ENCODE measurements around the gene QRICH2.
"Not testable (repeated sequence)": the region's sequence is repeated elsewhere in the genome, so short reads cannot be mapped to it uniquely, and the experiment has no call there.

QRICH2 gene

DNA sequence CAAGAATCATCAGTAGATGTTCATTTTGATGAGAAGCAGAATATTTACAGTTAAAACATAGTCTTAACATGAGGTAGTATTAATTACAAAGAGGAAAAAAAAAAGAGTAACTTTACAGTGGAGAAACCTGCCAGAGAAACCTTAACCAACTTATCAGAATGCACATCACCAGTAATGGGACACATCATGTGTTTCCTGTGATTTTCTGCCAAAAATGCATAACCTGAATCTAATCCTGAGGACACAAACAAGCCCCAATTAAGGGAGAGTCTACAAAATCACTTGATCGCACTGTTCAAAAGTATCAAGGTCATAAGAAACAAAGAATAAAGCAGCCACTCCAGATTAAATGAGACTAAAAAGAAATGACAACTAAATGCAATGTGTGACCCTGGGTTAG lies 18.2 kb upstream of the QRICH2 start:
- no peak for DNase-seq (ENCODE audit: low spot score)

DNA sequence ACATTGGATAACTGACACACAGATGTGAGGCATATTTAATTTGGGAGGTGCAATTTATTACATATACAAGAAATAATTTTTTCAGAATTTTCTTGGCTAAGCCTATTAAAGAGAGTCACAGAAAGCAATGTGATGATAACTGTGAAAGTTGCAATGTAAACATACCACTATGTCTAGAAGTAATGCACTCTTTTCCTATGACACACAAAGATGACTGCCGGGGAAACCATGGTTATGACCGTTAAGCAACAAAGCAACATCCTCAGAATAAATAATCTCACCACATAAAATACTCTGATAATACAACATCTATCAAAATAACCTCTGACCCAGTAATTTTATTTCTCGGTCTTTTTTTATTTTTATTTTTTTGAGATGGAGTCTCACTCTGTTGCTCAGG lies 10.5 kb upstream of the QRICH2 start:
- DNase-seq (ENCODE audit: low spot score): no peak

DNA sequence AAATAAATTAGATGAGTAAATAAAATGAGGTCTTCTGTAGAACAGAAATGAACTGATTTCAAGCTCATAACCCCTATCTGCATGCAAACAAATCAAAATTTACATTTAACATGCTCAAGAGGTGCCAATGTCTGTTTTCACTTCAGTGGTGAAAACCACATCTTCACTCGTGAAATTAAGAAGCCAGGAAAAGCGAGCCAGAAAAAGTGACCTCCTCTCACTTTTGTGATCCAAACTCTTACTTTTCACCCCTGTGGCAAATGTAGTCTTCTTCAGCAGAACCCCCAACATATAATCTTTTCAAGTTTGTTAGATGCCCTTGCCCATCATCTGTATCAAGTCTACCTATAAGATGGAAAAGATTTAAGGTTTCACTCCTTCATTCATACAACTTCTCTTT lies 9.5 kb upstream of the QRICH2 start:
- no peak for DNase-seq (ENCODE audit: low spot score)

DNA sequence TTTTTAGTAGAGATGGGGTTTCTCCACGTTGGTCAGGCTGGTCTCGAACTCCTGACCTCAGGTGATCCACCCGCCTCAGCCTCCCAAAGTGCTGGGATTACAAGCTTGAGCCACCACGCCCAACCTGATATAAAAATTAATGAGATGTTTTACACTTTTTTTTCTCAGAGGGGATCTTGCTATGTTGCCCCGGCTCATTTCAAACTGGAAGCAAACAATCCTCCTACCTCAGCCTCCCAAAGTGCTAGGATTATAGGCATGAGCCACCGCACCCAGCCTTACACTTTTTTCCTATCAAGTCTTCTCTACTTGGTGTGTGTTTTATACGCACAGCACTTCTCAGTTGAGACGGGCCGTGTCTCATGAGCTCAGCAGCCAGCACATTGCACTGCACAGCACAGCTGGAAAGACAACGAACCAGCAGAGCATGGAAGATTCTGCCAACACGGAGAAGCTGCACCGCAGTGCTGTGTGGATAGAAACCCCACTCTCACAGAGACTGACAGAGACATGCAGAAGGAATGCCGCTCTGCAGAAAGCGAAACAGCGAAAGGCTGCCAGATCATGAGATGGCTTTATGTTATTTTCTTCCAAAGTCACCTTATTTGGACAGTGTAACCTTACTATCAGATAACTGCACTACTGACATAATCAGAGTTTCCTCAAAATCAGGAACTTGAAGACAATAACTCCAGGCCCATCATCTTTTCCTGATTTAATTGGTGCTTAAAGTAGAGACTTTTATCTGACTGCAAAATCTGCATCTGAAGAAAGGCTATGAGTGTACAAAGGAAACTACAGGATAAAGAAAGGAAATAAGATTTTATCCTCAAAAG lies 6.5 kb upstream of the QRICH2 start:
- no peak for DNase-seq (ENCODE audit: low spot score)

DNA sequence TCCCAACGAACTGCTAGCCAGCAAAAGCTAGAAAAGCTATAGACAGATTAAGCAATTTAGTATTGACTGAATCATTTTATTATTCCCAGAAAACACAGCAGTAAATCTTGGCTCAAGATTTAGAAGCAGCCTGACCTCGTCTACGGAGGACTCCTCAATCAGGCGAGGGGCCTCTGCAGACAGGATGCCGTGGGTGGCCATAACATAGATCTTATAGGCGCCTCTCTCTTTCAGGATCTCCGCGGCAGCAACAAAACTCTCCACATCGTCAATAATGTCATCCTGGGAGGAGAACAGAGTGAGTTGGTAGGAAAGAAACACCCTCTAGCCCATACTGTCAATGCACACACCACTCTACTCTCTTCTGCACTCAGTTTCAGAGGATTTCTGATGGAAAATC lies 4.7 kb upstream of the QRICH2 start:
- DNase-seq (ENCODE audit: low spot score): no peak

DNA sequence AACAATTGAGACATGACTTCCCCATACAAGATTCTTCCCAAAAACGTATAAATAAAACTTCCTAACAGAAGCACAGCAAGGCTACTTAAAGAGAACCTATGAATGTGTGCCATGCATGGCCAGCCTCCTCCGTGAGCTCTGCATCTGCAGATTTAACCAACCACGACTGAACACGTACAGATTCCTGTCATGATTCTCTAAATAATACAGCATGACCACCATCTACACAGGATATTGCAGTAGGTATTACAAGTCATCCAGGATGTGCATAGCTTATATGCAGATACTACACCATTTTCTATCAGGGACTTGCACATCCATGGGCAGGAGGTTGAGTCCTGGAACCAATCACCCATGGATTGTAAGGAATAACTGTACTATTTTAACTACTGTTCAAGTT lies 1.4 kb upstream of the QRICH2 start:
- DNase-seq (ENCODE audit: low spot score): no peak

DNA sequence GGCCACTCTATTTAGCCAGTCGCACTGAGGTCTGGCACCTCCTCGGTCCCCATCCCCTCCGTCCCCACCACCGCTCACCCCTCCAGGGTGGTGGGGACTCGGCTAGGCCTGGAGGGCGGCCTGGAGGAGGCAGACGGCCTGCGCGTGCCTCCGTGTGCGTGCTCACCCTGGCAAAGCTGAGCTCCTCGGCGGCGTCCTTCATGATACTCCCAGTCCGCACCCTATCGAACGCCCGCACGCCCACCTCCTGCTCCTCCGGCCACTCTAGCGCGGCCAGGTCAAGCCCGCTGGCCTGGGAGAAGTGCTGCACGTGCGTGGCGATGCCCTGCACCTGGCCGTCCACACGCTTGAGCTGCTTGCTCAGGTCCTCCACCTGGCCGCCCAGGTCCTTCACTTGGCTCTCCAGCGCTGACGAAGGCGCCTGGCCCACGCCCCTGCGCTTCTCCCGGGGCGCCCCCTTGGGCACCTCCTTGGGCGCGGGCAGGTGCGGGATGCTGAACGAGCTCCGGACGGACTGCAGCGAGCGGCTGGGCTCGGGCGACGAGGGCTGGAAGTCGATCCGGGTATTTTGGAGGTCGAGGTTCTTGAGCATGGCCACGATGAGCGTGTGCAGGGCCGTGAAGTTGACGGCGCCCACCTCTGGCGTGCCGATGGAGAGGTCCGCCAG lies 644 bp downstream of the QRICH2 start:
- no peak for DNase-seq (ENCODE audit: low spot score)

DNA sequence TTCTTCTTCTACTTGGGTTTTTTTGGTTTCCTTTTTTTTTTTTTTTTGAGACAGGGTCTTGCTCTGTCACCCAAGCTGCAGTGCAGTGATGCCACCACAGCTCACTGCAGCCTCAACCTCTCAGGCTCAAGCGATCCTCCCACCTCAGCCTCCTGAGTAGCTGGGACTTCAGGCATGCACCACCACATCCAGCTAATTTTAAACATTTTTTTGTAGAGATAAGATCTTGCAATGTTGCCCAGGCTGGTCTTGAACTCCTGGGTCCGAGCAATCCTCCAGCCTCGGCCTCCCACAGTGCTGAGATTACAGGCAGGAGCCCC lies 3.0 kb downstream of the QRICH2 start:
- DNase-seq (ENCODE audit: low spot score): not testable (repeated sequence)

DNA sequence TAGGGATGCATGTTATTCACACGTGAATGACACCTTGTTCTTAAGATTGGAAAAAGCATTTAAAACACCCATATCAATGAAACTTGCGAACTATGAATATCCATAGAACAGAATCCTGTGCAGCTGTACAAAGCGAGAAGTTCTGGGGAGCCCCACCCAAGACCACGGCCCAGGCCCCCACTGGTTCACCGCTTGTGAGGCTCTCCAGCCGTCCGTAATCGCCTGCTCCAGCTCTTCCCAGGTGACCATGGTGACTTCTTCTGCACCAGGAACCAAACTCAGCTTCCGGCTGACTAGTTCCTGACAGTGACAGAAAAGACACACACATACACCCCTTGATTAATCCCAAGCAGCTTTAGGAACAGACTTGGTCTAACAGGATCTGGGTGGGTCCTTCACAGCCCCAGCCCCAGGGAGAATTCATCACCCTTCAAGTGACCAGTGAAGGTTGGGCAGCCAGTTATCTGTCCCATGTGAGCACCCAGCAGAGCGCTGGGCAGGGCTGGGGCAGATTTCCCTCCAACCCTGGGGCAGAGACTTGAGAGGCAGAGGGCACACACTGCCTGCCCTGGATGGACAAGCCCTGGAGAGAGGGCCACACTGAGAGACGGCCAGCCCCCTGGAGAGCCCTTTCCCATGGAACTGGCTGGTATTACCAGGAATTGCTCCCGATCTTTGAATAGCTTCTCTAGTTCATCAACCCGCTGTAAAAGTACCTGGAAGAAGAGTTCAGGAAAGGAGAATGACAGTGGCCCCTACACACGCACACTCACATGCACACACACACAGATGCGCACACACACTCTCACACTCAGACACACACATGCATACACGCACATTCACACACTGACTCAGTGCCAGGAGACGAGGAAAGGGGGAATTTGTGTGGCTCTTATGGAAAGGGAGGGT lies 3.6 kb downstream of the QRICH2 start:
- DNase-seq (ENCODE audit: low spot score): no peak

DNA sequence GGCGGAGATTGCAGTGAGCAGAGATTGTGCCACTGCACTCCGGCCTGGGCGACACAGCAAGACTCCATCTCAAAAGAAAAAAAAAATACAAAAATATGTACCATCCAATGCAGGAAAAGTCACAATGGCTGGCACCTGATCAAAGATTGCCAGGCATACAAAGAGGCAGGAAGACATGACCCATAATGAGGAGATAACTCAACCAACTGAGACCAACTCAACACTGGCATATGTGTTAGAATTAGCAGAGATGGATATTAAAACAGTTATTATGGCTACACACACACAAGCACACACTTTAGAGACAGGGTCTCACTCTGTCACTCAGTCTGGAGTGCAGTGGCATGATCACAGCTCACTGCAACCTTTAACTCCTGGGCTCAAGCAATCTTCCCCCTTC lies 10.6 kb downstream of the QRICH2 start:
- DNase-seq (ENCODE audit: low spot score): no peak

DNA sequence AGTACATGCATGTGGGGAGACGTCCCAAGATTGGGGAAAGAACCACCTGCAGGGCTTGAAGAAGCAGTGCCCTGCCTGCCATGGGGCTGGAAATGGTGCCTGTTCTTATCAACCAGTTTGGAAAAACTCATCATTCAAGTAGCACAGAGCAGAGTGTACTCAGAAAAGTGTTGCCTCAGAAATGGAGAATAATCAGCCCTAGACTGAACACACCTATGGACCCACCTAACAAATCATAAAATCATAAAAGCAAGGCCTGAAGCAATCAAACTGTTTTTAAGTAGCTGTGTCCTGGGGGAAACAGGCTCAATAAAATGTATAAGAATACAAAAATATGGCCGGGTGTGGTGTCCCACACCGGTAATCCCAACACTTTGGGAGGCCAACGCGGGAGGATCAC lies 11.2 kb downstream of the QRICH2 start:
- no peak for DNase-seq (ENCODE audit: low spot score)

DNA sequence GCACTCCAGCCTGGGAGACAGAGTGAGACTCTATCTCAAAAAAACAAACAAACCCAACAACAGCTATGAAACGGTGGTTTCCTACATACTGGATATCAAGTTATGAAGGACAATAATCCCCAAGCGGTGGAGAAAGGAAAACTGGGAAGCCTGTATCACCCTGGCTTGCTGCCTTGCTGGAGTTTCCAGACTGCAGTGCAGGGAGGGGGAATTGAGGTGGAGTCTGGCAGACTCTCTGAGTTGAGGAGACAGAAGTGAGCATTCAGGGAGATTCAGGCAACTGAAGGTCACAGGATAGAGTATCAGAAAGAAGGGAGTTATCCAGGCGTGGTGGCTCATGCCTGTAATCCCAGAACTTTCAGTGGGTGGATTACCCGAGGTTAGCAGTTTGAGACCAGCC lies 11.9 kb downstream of the QRICH2 start:
- no peak for DNase-seq (ENCODE audit: low spot score)

DNA sequence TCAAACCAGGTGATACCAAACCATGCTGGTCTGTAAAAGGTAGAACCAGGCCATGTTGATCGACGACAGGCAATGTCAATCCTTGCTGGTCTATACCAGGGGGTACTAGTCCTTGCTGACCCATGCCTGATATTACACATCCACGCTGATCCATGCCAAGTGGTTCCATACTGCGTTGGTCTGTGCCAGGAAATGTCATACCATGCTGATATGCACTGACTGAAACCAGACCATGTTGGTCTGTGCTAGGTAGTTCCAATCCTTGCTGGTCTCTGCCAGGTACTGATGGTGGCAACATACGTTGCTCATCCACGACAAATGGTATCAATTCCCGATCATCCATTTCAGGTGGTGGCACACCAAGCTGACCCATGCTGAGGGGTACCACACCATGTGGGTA lies 15.0 kb downstream of the QRICH2 start:
- DNase-seq (ENCODE audit: low spot score): no peak

DNA sequence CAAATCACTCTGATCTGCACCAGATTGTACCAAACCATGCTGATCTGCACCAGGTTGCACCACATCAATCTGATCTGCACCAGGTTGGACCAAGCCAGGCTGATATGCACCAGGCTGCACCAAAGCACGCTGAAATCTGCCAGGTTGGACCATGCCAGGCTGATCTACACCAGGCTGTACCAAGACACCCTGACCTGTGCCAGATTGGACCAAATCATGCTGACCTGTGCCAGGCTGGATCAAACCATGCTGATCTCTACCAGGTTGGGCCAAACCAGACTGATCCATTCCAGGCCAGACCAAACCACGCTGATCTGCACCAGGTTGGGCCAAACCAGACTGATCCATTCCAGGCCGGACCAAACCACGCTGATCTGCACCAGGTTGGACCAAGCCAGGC lies 15.5 kb downstream of the QRICH2 start:
- no peak for DNase-seq (ENCODE audit: low spot score)

DNA sequence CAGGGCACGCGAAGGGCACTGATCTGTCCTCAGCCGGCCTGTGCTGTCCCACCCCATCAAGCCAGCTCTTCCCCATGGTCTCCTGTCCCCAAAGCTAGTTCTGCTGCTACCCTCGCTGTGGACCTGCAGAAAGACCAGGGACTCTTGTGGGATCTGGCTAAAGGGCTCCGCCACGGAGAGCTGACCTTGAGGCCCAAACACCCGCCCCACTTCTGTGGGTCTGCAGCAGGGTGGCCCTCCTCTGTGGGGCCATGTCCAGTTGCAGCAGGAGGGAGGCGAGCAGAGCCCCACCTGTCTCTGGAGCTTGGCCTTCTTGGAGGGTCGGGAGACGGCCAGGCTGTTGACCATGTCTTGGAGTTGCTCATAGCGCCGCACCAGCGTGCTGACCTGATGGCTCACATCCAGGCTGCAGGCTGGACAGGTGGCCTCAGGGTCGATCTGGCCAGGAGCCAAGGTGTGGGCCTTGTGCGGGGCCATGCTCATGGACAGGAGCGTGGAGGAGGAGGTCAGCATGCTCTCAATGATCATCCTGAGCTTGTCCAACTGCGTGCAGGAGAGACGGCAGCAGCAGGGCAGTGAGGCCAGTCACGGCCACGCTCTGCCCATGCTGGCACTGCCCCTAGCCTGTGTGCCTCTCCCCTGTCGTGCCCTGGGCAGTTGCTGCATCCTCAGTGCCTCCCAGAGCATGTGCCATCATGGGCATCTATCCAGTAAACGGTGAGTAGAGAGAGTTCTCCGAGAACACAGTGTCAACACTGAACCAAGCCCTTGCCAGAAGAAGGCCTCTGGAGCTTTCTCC lies 26.3 kb downstream of the QRICH2 start:
- DNase-seq (ENCODE audit: low spot score): no peak

DNA sequence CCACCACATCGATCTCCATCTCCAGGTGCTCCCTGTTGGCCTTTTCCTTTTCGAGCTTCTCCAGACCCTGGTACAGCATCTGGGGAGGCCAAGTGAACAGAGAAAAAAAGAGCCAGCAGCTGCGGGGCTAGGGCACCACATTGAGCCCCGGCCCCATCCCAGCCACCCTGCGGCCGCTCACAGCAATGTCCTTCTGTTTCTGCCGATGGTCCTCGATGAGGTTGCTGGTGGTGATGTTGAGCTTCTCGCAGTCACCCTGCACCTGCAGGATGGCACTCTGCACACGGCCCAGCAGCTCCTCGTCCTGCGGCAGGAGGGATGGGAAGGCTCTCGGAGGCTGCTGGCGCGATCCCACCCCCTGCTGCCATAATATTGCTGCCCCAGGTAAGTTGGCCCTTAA lies 27.4 kb downstream of the QRICH2 start:
- DNase-seq (ENCODE audit: low spot score): no peak

DNA sequence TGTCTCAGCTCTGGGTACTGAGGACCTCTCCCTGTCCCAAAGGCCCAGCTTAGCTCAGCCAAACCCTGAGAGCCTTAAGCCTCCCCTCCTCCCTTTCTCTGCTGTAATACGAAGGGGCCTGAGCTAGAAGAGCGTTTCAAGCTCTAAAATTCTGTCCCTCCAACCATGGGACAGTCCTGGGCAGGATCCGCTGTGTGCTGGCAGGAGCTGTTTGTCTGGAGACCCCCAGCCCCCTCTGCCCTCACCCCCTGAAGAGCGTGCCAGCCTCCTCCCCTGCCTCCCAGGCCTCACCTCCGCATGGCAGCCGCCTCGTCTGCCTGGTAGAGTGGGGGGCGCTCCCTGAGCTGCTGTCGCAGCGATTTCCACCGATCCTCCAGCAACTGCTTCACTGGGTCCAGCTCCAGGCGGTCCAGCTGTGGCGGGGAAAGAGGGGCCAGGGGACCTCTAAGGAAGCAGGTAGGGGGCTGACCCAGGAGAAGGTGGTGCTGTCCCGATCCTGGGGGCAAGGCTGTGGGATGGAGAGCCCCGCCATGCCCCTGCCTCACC lies 28.3 kb downstream of the QRICH2 start:
- DNase-seq (ENCODE audit: low spot score): no peak

DNA sequence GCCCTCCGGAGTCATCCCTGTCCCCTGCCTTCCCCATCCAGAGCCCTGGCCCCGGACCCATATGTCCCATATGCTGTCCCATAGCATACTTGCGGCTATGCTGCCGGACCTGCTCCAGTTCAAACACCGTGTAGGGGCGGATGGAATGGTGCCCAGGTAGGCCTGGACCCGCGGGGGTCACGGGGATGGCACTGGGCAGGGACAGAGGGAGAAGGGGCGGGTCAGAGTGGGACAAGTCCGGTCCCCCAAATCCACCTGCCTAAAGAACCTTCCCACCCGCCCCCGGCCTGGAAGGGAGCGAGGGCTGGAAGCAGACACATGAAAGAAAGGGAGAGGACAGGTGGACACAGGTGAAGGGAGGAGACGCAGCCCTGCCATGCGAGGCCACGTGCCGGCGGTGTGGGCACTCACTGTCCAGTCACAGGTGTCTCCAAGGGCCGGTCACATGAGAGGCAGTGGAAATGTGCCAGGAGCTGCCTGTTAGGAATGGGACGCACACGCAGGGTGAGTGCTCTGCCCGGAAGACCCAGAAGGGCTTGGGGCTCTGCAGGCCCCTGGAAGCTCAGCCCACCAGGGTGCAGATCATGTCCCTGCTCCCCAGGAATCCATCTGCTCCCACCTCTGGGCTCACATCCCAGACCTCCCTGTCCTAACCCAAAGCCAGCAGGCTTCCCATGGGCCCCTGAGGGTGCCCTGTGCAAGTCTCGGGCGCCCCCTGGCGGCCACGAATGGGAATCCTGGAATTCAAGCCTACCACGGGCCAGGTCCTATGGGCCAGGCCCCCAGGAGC lies 28.9 kb downstream of the QRICH2 start:
- peak; percentile 78 for DNase-seq (ENCODE audit: low spot score)

DNA sequence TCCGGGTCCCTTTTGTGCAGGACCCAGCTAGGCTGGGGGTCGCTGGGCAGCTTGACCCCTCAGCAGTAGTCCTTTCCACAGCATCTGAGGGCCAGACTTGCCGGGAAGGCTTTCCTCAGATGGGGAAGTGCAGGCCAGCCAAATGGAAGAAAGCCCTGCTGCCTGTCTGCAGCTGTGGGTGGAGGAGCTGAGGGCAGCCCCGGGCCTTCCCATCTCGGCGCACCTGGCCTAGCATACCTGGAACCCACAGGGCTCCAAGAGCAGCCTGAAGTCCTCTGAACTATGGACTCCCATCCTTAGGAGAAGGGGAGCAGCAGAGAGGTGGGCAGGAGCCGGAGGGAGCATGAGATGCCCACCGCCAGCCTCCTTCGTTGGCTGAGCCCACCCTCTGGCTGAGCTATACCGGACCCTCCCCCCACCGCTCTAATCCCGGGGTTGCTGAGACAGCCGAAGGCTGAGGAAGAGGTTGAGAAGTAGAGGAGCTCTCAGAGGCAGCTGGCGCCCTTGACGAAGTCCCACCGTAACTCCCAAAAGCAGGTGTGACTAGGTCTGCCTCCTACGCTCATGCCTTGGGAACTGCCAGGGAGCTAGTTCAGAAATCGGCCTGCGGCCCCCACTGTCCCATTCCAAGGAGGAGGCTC lies 29.7 kb downstream of the QRICH2 start:
- no peak for DNase-seq (ENCODE audit: low spot score)
